Right ventricle myocardium inferior (tissue), 1 donor: ENCODE data around the gene PNMA6E. TPM values are rescaled to one million over a fixed set of nuclear protein-coding genes. Genes with fewer than 3 reads are reported as not detected.

ENCODE experiments used
- ATAC-seq: fragments of 200-7000 bp; cut with Tn5 transposase; one replicate; pipeline ENCODE4 v1.9.1; 2020; ENCODE audit warnings: mild to moderate bottlenecking, moderate library complexity
- DNase-seq: peaks from one replicate; pipeline ENCODE4 v3.0.0; 2021; ENCODE audit errors: missing footprints
- intact Hi-C: fragments of 100-400 bp; cut with DNase I; formaldehyde crosslinking; loops from one replicate; pipeline ENCODE4 v1.11.0; 2022
- long read RNA-seq: library from polyadenylated mRNA; unstranded; transcript quantifications from one replicate; pipeline ENCODE4 v2.0.0, GENCODE V29; 2021
- total RNA-seq: library from RNA; stranded (reverse); fragmentation: NEBNext Ultra II Directional; extraction: Animal tissue kit (Norgen Biotek cat#: 25700); gene quantifications from one replicate; pipeline ENCODE4 v1.2.1, GENCODE V29; 2021
- donor health status: DM: no; HTN: yes; CAD: no; lungs with severe emphysema.

The PNMA6E gene
- total RNA-seq: not detected
- long read RNA-seq: 0 reads

- intact Hi-C loops: no loop called here
- no peak for ATAC-seq
- no peak for DNase-seq
Observed at GRCh38 chrX:153401133-153401764, at the start of gene PNMA6E. Gene PNMA6E (minus strand): TSS chrX:153401350. CDS start chrX:153398849, 2,501 bp downstream.

- ATAC-seq: no peak
- no peak for DNase-seq
- intact Hi-C loops: no loop called here
Observed at GRCh38 chrX:153450949-153451277, 49.8 kb upstream of the PNMA6E start.

- intact Hi-C loops: no loop called here
- DNase-seq (no peak), ATAC-seq (no peak)
Observed at GRCh38 chrX:153450114-153450948, 49.2 kb upstream of the PNMA6E start.

- intact Hi-C loops: no loop called here
Observed at GRCh38 chrX:153449368-153450113, 48.4 kb upstream of the PNMA6E start.

GRCh38 chrX:153448556-153449367 lies 47.6 kb upstream of the PNMA6E start:
- ATAC-seq: no peak
- no peak for DNase-seq
- intact Hi-C loops: no loop called here

More at GRCh38 chrX:153449368-153450113, 48.4 kb upstream of the PNMA6E start:
- ATAC-seq (no peak), DNase-seq (no peak)

GRCh38 chrX:153447581-153447960 lies 46.4 kb upstream of the PNMA6E start:
- DNase-seq (no peak), ATAC-seq (no peak)
- intact Hi-C loops: no loop called here

GRCh38 chrX:153446950-153447580 lies 45.9 kb upstream of the PNMA6E start:
- no peak for DNase-seq
- intact Hi-C loops: no loop called here

GRCh38 chrX:153446636-153446936 lies 45.4 kb upstream of the PNMA6E start:
- intact Hi-C loops: no loop called here
- ATAC-seq: no peak
- DNase-seq: no peak

More at GRCh38 chrX:153446950-153447580, 45.9 kb upstream of the PNMA6E start:
- ATAC-seq: no peak

- intact Hi-C loops: no loop called here
- DNase-seq: no peak
Observed at GRCh38 chrX:153445856-153446635, 44.9 kb upstream of the PNMA6E start, which contains the start of gene TREX2. Gene TREX2 (minus strand): TSS chrX:153446056. CDS start chrX:153445430, 626 bp downstream.

GRCh38 chrX:153445106-153445855 lies 44.1 kb upstream of the PNMA6E start:
- no peak for DNase-seq
- intact Hi-C loops: no loop called here
- no peak for ATAC-seq

More at GRCh38 chrX:153445856-153446635, 44.9 kb upstream of the PNMA6E start, which contains the start of gene TREX2:
- ATAC-seq: no peak

- ATAC-seq (no peak), DNase-seq (no peak)
- intact Hi-C loops: no loop called here
Observed at GRCh38 chrX:153444333-153445011, 43.3 kb upstream of the PNMA6E start.

GRCh38 chrX:153443476-153444332 lies 42.6 kb upstream of the PNMA6E start:
- intact Hi-C loops: no loop called here
- DNase-seq: no peak
- ATAC-seq: peak; percentile 23

GRCh38 chrX:153442463-153442862 lies 41.3 kb upstream of the PNMA6E start:
- no peak for ATAC-seq
- no peak for DNase-seq
- intact Hi-C loops: no loop called here

- intact Hi-C loops: no loop called here
- ATAC-seq: no peak
- DNase-seq: no peak
Observed at GRCh38 chrX:153441981-153442380, 40.8 kb upstream of the PNMA6E start.

- intact Hi-C loops: no loop called here
- DNase-seq (no peak), ATAC-seq (no peak)
Observed at GRCh38 chrX:153441296-153441695, 40.1 kb upstream of the PNMA6E start.
